Upper lobe of left lung (tissue), 4 donors: ENCODE data around the gene TMEM165.

ENCODE experiments used
- CTCF ChIP-seq, 6 experiments: fragments of 450-650 bp in 4 of 6; fragments of 200-600 bp in 2 of 6; sonication (generic) in 2 of 6; IDR thresholded peaks; one replicate each; pipeline ENCODE4 v1.5.1; 2016 to 2019; ENCODE audit warnings: antibody characterized with exemption in 6 of 6
- EP300 ChIP-seq, 4 donors: sonication (generic); formaldehyde crosslinking; IDR thresholded peaks; one replicate each; pipeline ENCODE4 v1.5.1; 2017; ENCODE audit warnings: antibody characterized with exemption in 4 of 4, control low read depth in 2 of 4
- POLR2AphosphoS5 ChIP-seq, 2 donors: sonication (generic); formaldehyde crosslinking; IDR thresholded peaks; one replicate each; pipeline ENCODE4 v1.5.1; 2017; ENCODE audit warnings: antibody characterized with exemption in 2 of 2

GRCh38 chr4:55398966-55399365 lies 3.2 kb downstream of the TMEM165 start:
- no peak for TF ChIP-seq CTCF (IDR thresholded peaks at IDR 0.05)
- no peak for TF ChIP-seq POLR2AphosphoS5 (IDR thresholded peaks at IDR 0.05)
- no peak for TF ChIP-seq EP300 (IDR thresholded peaks at IDR 0.05)
